HG02840 (cell line): ENCODE measurements around the gene SLC25A45.
A peak's percentile ranks its signal among the peaks of the same experiment; 100 is the strongest.

Experiments used
- ATAC-seq: cut with Tn5 transposase; IDR thresholded peaks from one replicate; pipeline ENCODE4 v1.9.1; 2021; ENCODE audit warnings: mild to moderate bottlenecking, moderate library complexity, moderate number of reproducible peaks; ENCODE audit not compliant: unreplicated experiment, low FRiP score

SLC25A45 gene, protein sequence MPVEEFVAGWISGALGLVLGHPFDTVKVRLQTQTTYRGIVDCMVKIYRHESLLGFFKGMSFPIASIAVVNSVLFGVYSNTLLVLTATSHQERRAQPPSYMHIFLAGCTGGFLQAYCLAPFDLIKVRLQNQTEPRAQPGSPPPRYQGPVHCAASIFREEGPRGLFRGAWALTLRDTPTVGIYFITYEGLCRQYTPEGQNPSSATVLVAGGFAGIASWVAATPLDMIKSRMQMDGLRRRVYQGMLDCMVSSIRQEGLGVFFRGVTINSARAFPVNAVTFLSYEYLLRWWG

DNA sequence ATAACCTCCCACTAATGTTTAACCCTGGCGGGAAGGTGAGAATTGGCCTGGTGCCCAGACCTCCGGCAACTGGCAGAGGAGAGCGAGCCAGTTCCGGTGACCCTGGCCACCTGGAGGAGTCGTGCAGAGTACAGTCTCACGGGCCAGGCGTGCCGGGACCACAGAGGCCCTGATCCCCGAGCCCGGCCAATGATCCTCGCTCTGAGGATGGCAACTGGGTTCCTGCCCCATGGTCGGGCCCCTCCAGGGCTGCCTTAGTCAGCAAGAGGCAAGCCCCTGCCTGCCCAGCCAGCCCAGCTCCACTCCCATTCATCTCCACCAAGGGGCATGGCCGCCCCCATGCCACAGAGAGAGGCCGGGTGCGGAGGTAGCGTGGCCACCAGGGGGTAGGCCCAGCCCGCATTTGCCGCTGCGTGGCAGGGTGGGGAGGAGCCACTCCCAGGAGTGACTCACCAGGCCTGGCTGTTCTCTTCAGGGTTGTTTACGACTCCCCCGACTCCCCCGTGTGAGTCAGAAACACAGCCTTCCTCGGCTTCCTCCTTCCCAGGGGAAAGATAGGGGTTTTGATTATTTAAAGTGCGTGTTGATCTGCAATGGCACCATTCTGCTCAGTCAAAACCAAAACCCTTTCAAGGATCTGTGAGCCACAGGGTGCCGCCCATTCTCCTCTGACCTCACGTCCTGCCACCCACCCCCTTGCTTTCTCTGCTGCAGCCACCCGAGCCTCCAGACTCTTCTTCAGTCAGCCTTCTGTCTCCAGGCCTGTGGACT, at the start of gene SLC25A45:
TSS of gene SLC25A45 (minus strand) at position 614 of the 771 bp plus-strand sequence. CDS start 695 bp downstream, outside the sequence.
- ATAC-seq, result peak; percentile 49

DNA sequence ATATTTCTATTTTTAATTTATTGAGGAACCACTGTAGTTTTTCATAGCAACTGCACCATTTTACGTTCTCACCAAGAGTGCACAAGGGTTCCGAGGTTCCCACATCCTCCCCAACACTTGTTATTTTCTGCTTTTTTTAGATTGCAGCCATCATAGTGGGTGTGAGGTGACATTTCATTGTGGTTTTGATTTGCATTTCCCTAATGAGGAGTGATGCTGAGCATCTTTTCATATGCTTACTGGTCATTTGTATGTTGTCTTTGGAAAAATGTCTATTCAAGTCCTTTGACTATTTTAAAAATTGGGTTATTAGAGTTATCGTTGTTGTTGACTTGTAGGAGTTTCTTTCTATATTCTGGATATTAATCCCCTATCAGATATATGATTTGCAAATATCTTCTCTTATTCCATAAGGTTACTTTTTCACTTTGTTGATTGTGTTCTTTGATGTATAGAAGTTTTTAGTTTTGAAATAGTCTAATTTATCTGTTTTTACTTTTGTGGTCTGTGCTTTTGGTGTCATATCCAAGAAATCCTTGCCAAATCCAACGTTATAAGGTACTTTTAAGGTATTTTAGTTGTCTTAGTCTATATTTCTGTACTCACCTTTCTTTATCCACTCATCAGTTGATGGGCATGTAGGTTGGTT, 49.1 kb upstream of the SLC25A45 start:
- ATAC-seq, result no peak

DNA sequence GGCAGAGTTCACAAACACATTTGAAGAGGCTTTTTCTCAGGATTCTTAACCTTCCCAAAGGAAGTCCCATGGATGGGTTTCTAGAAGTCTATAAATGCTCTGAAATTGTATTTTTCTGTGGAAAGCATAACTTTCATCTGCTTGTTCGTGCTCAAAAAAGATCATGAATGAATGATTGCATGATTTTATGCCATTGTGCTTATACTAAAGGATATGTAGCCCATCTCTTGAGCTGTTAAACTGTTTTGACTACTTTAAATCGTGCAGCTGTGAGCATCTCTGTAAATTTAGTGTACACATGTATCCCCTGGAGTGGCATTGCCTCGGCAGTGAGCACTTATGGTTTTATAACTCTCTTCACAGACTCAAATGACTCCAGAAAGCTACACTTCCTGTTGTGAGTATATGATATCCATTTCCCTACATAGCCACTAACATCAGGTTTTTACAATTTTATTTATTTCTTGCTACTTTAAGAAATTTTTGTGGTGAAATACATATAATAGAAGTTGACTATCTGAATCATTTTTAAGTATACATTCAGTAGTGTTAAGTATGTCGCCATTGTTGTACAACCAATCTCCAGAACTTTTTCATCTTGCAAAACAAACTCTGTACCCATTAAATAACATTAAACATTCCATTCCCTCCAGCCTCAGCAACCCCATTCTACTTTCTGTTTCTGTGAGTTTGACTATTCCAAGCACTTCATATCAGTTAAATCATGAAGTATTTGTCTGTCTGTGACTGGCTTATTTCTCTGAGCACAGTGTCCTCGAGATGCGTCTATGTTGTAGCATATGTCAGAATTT, 48.2 kb upstream of the SLC25A45 start:
- no peak for ATAC-seq

DNA sequence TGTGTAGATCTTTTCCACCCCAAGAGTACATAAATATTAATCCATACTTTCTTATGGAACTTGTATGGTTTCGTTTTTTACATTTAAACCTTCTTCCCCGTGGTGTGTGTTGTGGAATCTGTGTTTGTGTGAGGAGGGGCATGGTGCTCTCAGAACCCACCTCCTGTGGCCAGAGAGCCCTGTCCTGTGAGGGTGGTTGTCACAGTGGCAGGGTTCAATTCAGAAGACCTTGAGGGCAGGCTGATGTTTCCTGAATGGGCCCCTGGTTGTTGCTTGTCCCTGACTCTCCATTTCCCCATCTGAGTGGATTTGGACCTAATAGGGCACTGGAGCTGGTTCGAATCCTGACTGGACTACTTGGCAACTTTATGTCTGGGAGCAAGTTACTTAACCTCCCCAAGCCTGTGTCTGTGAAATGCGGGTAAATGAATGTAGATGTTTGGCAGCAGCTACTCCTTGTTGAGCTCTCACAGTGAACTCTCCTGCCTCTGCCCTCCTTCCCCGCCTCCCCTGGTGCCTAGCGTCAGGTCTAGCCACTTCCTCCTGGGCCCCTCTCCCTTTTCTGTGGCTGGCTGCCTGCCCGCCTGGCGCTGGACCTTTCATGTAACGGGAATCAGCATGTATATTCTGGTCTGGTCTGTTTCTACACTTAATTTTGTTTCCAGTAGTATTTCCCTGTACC, 47.4 kb upstream of the SLC25A45 start:
- ATAC-seq, result no peak

DNA sequence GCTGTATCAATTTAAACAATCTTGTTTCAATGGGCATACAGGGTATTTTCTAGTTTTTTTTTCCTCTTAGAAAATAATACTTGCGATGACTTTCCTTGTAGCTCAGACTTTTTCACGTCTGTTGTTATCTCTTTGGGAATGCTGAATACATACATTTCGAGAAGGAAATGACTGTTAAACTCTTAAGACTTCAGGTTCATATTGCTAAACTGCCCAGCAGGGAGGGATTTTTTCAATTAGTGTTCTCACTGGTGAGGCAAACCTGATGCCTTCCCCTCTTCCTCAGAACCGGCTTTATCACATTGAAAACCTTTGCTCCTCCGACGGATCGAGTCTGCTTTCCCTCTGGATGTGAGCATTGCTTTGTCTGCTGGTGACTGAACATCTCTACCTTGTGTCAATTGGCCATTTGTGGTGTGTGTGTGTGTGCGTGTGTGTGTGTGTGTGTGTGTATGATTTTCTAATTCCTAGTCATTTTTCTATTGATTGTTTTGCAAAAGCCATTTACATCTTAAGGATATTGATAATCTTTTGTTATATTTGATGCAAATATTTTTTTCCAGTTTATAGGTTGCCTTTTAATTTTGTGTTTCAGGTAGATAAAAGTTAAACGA, 46.7 kb upstream of the SLC25A45 start:
- no peak for ATAC-seq

DNA sequence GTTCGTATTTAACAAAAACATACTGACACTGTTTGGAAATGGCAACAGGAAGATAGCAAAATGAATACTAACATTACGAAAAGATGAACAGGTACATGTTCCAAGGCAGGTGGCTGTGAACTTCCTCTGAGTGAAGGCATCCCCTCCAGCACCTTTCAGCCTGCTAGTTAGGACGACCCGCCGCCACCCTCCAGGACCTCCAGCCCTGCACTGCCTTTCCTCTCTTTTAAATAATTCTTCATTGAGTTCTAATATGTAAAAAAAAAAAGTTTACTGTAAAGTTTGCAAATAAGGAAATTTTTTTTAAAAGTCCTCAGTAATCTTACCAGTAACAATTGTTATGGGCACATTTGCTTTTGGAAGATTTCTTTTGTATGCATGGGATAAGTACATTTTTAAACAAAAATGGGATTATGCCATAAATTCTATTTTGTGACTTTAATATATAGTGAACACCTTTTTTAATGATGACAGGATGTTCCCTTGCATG, 46.2 kb upstream of the SLC25A45 start:
- ATAC-seq, result no peak

DNA sequence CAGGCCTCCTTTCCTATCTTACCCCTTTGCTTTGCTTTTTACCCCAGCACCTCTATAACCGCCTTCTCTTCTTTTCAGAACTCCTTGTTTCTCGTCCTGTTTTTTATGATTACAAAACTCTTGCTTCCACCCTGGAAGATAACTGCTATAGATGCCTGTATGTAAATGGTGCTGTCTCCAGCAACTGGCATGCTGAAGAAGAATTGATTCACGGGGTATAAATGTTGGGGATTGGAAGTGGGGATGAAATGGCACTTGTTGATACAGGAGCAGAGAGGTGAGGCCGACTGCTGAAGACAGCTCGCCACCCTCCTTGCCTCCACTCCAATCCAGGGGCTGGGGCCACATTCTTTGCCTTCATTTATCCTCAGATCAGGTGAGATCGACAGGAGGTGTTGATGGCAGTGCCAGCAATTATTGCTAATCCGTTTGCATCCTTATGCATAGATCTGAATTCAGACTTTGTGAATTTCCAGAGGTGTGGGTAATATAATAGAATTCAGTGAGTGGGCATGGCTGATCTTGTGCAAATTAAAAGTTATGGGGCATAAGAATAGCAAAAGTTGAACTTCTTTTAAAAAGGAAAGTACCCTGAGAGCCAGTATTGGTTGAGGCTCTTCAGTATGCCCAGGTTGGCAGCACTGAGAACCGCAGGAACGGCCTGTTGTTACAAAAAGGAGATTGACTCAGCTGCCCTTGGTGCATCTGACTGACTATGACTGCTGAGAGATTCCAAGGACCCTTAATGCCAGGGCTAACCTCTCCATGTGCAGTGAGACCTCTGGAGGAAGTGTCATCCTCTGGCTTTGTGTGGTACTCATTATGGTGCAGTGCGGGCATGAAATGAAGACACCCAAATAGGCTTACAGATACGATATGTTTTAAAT, 45.5 kb upstream of the SLC25A45 start:
- ATAC-seq, result no peak

DNA sequence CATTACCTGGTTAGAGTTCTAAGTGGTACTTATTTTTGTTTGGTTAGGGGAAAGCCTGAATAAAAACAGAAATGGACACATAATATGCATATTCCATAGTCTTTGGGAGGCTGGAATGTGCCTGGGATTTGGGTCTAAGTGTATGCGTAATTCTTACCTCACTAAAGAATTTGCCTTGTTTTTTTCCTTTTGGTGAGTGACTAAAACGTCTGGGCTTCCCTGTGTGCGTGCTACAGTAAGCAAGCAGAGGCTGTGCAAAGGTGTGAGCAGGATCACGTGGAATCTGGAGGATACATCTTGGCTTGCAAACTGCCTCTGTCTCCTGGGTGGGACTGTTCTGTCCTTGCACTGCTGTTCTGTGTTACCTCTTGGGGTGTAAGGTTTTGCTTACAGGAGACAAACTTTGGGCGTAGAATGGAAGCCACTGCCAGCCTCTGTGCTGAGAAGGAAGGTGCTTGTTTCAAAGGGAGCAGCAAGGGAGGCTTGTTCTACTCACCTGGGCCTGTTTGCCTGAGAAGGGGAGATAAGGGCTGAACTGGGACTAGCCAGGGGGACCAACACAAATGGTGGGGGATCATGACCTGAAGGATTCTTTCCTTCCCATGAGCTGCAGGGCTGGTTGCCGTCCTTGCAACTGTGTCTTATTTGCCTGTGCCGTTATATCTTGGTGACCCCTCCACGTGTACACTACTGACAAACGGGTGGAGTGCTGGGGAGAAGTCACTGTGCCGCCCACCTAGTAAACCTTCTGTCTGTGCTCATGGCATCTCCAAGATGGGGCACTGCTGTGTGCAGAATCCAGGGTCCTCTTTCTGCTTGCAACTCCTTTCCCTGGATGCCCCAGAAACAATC, 44.6 kb upstream of the SLC25A45 start:
- no peak for ATAC-seq

DNA sequence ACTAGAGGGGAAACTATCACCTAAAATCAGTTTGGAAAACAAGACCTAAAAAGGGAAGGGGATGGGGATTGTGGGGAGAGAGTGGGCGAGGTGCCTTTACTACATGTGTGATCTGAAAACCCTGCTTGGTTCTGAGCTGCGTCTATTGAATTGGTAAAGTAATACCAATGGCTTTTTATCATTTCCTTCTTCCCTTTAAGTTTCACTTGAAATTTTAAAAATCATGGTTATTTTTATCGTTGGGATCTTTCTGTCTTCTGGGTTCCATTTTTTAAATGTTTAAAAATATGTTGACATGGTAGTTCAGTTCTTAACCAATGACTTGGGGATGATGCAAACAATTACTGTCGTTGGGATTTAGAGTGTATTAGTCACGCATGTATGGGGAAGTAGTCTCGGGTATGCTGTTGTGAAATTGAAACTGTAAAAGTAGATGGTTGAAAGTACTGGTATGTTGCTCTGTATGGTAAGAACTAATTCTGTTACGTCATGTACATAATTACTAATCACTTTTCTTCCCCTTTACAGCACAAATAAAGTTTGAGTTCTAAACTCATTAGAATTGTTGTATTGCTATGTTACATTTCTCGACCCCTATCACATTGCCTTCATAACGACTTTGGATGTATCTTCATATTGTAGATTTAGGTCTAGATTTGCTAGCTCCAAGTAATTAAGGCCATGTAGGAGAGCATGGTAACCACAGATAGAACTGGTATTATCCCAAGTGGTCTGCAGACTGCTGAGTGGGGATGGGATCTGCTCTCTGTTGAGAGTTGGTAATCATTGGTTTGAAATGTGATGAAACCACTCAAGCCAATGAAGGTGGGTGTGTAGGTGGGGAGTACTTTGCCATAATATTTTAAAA, 43.8 kb upstream of the SLC25A45 start:
- ATAC-seq, result no peak

DNA sequence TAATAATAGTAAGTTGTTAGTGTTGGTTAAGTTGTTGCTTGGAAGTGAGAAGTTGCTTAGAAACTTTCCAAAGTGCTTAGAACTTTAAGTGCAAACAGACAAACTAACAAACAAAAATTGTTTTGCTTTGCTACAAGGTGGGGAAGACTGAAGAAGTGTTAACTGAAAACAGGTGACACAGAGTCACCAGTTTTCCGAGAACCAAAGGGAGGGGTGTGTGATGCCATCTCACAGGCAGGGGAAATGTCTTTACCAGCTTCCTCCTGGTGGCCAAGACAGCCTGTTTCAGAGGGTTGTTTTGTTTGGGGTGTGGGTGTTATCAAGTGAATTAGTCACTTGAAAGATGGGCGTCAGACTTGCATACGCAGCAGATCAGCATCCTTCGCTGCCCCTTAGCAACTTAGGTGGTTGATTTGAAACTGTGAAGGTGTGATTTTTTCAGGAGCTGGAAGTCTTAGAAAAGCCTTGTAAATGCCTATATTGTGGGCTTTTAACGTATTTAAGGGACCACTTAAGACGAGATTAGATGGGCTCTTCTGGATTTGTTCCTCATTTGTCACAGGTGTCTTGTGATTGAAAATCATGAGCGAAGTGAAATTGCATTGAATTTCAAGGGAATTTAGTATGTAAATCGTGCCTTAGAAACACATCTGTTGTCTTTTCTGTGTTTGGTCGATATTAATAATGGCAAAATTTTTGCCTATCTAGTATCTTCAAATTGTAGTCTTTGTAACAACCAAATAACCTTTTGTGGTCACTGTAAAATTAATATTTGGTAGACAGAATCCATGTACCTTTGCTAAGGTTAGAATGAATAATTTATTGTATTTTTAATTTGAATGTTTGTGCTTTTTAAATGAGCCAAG, 42.9 kb upstream of the SLC25A45 start:
- ATAC-seq, result no peak

DNA sequence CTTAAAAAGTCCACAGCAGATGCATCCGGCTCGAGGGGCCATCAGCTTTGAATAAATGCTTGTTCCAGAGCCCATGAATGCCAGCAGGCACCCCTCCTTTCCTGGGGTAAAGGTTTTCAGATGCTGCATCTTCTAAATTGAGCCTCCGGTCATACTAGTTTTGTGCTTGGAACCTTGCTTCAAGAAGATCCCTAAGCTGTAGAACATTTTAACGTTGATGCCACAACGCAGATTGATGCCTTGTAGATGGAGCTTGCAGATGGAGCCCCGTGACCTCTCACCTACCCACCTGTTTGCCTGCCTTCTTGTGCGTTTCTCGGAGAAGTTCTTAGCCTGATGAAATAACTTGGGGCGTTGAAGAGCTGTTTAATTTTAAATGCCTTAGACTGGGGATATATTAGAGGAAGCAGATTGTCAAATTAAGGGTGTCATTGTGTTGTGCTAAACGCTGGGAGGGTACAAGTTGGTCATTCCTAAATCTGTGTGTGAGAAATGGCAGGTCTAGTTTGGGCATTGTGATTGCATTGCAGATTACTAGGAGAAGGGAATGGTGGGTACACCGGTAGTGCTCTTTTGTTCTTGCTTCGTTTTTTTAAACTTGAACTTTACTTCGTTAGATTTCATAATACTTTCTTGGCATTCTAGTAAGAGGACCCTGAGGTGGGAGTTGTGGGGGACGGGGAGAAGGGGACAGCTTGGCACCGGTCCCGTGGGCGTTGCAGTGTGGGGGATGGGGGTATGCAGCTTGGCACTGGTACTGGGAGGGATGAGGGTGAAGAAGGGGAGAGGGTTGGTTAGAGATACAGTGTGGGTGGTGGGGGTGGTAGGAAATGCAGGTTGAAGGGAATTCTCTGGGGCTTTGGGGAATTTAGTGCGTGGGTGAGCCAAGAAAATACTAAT, 42.0 kb upstream of the SLC25A45 start:
- no peak for ATAC-seq

DNA sequence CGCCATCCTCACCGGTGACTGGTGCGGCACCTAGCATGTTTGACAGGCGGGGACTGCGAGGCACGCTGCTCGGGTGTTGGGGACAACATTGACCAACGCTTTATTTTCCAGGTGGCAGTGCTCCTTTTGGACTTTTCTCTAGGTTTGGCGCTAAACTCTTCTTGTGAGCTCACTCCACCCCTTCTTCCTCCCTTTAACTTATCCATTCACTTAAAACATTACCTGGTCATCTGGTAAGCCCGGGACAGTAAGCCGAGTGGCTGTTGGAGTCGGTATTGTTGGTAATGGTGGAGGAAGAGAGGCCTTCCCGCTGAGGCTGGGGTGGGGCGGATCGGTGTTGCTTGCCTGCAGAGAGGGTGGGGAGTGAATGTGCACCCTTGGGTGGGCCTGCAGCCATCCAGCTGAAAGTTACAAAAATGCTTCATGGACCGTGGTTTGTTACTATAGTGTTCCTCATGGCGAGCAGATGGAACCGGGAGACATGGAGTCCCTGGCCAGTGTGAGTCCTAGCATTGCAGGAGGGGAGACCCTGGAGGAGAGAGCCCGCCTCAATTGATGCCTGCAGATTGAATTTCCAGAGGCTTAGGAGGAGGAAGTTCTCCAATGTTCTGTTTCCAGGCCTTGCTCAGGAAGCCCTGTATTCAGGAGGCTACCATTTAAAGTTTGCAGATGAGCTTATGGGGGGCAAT, 41.2 kb upstream of the SLC25A45 start:
- ATAC-seq, result no peak

DNA sequence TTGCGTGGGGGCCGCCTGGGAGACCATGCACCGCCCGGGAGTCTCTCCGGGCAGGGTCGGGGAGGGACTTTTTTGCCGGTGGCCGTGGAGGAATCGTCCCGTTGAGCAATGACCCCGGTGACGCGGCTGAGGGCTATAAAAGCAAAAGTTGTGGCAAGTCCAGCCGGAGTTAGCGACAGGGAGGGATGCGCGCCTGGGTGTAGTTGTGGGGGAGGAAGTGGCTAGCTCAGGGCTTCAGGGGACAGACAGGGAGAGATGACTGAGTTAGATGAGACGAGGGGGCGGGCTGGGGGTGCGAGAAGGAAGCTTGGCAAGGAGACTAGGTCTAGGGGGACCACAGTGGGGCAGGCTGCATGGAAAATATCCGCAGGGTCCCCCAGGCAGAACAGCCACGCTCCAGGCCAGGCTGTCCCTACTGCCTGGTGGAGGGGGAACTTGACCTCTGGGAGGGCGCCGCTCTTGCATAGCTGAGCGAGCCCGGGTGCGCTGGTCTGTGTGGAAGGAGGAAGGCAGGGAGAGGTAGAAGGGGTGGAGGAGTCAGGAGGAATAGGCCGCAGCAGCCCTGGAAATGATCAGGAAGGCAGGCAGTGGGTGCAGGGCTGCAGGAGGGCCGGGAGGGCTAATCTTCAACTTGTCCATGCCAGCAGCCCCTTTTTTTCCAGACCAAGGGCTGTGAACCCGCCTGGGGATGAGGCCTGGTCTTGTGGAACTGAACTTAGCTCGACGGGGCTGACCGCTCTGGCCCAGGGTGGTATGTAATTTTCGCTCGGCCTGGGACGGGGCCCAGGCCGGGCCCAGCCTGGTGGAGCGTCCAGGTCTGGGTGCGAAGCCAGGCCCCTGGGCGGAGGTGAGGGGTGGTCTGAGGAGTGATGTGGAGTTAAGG, 40.4 kb upstream of the SLC25A45 start, which contains the start of gene NEAT1:
TSS of gene NEAT1 (plus strand) at position 166 of the 883 bp plus-strand sequence.
- no peak for ATAC-seq
